Glutamatergic neuron (in vitro differentiated cells): ENCODE results near the gene CDC40. TPM values are rescaled to one million over a fixed set of nuclear protein-coding genes. Genes with fewer than 3 reads are reported as not detected.

Experiments
- DNase-seq: peaks from one replicate; pipeline ENCODE4 v3.0.0; 2022
- H3K27ac Mint-ChIP-seq: one replicate; pipeline ENCODE4 v1.8.0; 2020; ENCODE audit warnings: mild to moderate bottlenecking, mixed read lengths, inconsistent platforms; ENCODE audit not compliant: unreplicated experiment
- H3K27me3 Mint-ChIP-seq: one replicate; pipeline ENCODE4 v1.8.0; 2020; ENCODE audit warnings: mild to moderate bottlenecking, moderate library complexity, mixed read lengths, inconsistent platforms; ENCODE audit not compliant: unreplicated experiment
- H3K36me3 Mint-ChIP-seq: one replicate; pipeline ENCODE4 v1.8.0; 2020; ENCODE audit warnings: mild to moderate bottlenecking, mixed read lengths, inconsistent platforms; ENCODE audit not compliant: unreplicated experiment
- H3K4me1 Mint-ChIP-seq: one replicate; pipeline ENCODE4 v1.8.0; 2020; ENCODE audit warnings: mild to moderate bottlenecking, low read depth, mixed read lengths, inconsistent platforms; ENCODE audit not compliant: unreplicated experiment
- H3K4me3 Mint-ChIP-seq: one replicate; pipeline ENCODE4 v1.8.0; 2020; ENCODE audit warnings: mild to moderate bottlenecking, mixed read lengths, inconsistent platforms; ENCODE audit not compliant: unreplicated experiment
- H3K9me3 Mint-ChIP-seq: one replicate; pipeline ENCODE4 v1.8.0; 2020; ENCODE audit warnings: mild to moderate bottlenecking, moderate library complexity, mixed read lengths, inconsistent platforms; ENCODE audit not compliant: unreplicated experiment
- total RNA-seq: library from RNA; stranded (reverse); fragmentation: NEBNext Ultra II Directional; extraction: Animal tissue kit (Norgen Biotek cat#: 25700); gene quantifications from one replicate; pipeline ENCODE4 v1.2.1, GENCODE V29; 2021; ENCODE audit not compliant: unreplicated experiment
- TF ChIP-seq, protein P1 (sequence below): fragments of 200-600 bp; sonication (generic); IDR thresholded peaks from one replicate; pipeline ENCODE4 v1.5.0; 2021; ENCODE audit not compliant: partially characterized antibody, unreplicated experiment

The CDC40 gene
- total RNA-seq, 1 donor from 2014 or later: 17.8 TPM

DNA sequence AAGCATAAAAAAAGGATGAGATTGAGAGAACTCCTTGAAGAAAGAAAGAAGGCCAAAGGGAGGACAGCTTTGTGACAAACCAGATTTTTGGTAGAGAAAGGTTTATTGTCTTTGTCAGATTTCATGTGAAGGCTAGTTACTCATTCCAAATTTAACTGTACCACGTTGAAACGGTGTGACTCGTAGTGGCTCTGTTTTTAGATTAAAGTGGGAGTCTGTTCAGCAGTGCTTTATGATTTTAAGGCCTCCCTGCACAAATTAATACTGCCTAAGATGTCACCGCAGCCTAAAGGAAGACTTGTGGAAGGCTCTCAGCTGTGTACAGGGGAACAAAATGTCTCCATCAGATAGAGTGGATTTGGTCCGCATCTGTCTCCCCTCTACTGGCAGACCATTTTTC, 35.9 kb downstream of the CDC40 start:
- TF ChIP-seq, protein P1, sequence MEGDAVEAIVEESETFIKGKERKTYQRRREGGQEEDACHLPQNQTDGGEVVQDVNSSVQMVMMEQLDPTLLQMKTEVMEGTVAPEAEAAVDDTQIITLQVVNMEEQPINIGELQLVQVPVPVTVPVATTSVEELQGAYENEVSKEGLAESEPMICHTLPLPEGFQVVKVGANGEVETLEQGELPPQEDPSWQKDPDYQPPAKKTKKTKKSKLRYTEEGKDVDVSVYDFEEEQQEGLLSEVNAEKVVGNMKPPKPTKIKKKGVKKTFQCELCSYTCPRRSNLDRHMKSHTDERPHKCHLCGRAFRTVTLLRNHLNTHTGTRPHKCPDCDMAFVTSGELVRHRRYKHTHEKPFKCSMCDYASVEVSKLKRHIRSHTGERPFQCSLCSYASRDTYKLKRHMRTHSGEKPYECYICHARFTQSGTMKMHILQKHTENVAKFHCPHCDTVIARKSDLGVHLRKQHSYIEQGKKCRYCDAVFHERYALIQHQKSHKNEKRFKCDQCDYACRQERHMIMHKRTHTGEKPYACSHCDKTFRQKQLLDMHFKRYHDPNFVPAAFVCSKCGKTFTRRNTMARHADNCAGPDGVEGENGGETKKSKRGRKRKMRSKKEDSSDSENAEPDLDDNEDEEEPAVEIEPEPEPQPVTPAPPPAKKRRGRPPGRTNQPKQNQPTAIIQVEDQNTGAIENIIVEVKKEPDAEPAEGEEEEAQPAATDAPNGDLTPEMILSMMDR: no peak
- Mint-ChIP-seq H3K9me3 (peaks cover 1% of the 10 kb centered on the region), H3K36me3 (peaks cover 9% of the 10 kb centered on the region), H3K4me1 (peaks cover 9% of the 10 kb centered on the region), H3K27me3 (no peaks in the 10 kb centered on the region), H3K27ac (no peak overlapping the region), H3K4me3 (no peak overlapping the region)
- no peak for DNase-seq

DNA sequence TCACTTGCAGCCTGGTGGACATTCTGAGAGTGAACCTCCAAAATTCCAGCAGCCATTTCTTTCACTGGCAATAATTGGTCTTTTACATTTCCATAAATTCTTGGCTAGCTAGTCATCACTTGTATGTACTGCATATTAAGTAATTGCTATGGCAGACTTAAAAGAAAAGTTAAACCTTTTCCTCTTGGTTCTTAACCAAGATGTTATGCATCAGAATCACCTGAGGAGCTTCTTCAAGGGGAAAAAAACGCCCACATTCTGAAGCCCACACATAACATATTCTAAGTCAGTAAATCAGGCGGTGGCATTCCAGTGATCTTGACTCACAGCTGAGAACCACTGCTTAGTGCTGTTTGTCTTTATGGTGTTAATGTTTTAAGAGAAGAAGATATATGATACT, 37.0 kb downstream of the CDC40 start:
- DNase-seq: no peak
- Mint-ChIP-seq H3K4me3 (no peak overlapping the region), H3K36me3 (peaks cover 9% of the 10 kb centered on the region), H3K4me1 (peaks cover 9% of the 10 kb centered on the region), H3K27me3 (no peaks in the 10 kb centered on the region), H3K27ac (no peak overlapping the region), H3K9me3 (peaks cover 1% of the 10 kb centered on the region)
- TF ChIP-seq, protein P1: no peak

DNA sequence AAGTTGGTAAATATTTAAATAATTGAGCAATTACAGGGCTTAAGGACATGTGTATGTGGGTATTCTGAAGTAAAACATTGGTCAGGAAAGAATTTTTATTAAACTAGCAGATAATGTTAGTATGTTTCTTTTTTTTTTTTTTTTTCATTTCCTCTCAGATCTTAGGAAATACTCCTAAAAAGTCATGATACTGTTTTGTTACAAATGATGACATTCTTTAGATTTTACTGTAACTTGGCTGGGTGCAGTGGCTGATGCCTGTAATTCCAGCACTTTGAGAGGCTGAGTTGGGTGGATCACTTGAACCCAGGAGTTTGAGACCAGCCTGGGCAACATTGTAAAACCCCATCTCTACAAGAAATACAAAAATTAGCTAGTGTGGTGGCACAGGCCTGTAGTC, 41.5 kb downstream of the CDC40 start:
- no peak for DNase-seq
- Mint-ChIP-seq H3K27ac (no peak overlapping the region), H3K4me1 (no peaks in the 10 kb centered on the region), H3K36me3 (peaks cover 9% of the 10 kb centered on the region), H3K27me3 (no peaks in the 10 kb centered on the region), H3K4me3 (no peak overlapping the region), H3K9me3 (no peaks in the 10 kb centered on the region)
- TF ChIP-seq, protein P1: no peak

DNA sequence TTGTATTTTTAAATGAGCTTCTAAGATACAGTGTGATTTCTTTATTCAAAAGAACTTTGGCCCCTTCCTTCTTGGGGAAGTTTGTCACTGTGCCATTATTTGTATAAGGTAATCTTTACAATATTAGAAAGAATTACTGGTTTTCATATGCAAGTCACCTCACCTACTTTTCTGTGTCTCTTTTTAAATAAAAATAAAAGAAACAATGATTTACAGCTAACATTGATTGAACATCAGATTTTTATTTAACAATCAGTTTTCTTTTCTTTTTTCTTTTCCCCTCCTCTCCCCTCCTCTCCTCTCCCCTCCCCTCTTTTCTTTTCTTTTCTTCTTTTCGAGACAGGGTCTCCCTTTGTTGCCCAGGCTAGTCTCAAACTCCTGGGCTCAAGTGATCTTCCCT, 46.0 kb downstream of the CDC40 start:
- Mint-ChIP-seq H3K9me3 (no peaks in the 10 kb centered on the region), H3K36me3 (no peaks in the 10 kb centered on the region), H3K4me1 (no peaks in the 10 kb centered on the region), H3K4me3 (no peak overlapping the region), H3K27ac (no peak overlapping the region), H3K27me3 (no peaks in the 10 kb centered on the region)
- TF ChIP-seq, protein P1: no peak
- no peak for DNase-seq

DNA sequence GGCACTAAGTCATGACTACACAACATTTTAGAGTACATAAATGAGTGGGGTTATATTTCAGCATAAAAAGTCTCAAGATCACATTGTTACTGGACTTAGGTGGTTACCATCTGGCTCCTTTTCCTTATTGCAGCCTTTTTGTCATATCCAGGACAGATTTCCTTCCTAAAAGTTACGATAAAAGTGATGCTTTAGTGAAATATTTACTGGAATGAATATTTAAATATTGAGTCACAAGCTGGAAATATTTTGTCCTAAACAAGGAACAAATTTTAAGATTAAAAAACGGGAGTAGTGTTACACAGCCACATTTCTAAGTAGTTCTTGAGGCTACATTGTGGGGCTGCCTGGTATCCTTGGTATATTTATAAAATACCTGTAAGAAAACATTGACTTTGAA, 52.2 kb downstream of the CDC40 start:
- DNase-seq: no peak
- Mint-ChIP-seq H3K27me3 (no peaks in the 10 kb centered on the region), H3K27ac (no peak overlapping the region), H3K4me3 (no peak overlapping the region), H3K36me3 (peaks cover 5% of the 10 kb centered on the region), H3K4me1 (no peaks in the 10 kb centered on the region), H3K9me3 (no peaks in the 10 kb centered on the region)
- TF ChIP-seq, protein P1: no peak
